Upper lobe of right lung (tissue), 1 donor: ENCODE results near the gene SMAD7. TPM values are rescaled to one million over a fixed set of nuclear protein-coding genes. Genes with fewer than 3 reads are reported as not detected.

Source experiments
- ATAC-seq: fragments of 200-7000 bp; cut with Tn5 transposase; one replicate; pipeline ENCODE4 v1.9.1; 2020; ENCODE audit warnings: mild to moderate bottlenecking, moderate library complexity
- DNase-seq: peaks from one replicate; pipeline ENCODE4 v3.0.0-alpha.2; 2020
- H3K27ac ChIP-seq: fragments of 200-600 bp; one replicate; pipeline ENCODE4 v1.8.0; 2022
- H3K27me3 ChIP-seq: fragments of 200-600 bp; one replicate; pipeline ENCODE4 v1.8.0; 2022; ENCODE audit warnings: mild to moderate bottlenecking
- H3K36me3 ChIP-seq: fragments of 200-600 bp; one replicate; pipeline ENCODE4 v1.8.0; 2022
- H3K4me1 ChIP-seq: fragments of 200-600 bp; one replicate; pipeline ENCODE4 v1.8.0; 2022
- H3K4me3 ChIP-seq: fragments of 200-600 bp; one replicate; pipeline ENCODE4 v1.8.0; 2022; ENCODE audit warnings: mild to moderate bottlenecking
- H3K9me3 ChIP-seq: fragments of 200-600 bp; one replicate; pipeline ENCODE4 v1.8.0; 2022
- intact Hi-C: fragments of 100-400 bp; cut with DNase I; formaldehyde crosslinking; loops from one replicate; pipeline ENCODE4 v1.11.0; 2022
- total RNA-seq: library from RNA; stranded (reverse); fragmentation: NEBNext Ultra II Directional; extraction: Animal tissue kit (Norgen Biotek cat#: 25700); gene quantifications from one replicate; pipeline ENCODE4 v1.2.1, GENCODE V29; 2021
- TF ChIP-seq, protein P1 (sequence below): fragments of 200-600 bp; IDR thresholded peaks from one replicate; pipeline ENCODE4 v1.8.0; 2022; ENCODE audit warnings: antibody characterized with exemption
- donor health status: DM: no; HTN: yes; CAD: no; lungs with severe emphysema.

Gene SMAD7
- total RNA-seq, 1 donor from 2014 or later = 68.9 TPM

DNA sequence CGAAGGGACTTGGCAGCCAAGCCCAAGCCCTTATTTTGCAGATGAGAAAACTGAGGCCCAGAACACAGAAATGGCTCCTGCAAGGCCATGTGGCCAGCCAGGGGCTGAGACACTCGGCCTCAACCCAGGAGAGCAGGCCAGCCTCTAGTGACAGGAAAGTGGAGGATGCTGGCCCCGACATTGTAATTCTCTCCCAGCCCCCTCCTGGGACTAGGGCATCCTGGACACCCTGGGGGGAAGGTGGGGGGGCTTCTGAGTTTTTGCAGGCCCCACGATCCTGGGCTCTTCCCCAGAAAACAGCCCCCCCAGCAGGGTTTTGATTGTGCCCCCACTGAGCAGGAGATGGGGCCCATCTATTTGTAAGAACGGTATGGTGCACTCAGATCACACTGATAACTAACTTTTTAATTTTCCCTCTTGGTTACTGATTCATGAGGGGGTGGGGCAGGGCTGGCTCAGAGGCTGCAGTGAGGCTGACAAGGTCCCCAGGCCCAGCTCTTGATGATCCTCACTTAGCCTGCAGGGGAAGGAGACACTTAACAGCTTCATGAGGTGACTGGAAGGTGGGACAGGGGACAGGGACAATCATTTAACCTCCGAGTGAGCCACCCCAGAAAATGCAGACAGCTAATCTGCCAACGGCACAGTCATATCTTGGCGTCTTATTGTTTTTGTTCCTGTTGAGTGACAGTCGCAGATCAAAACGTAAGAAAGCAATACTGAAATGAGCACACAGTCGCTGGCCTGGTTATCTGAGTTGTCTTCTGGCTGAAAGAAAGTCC, 18.9 kb downstream of the SMAD7 start:
- TF ChIP-seq, protein P1, sequence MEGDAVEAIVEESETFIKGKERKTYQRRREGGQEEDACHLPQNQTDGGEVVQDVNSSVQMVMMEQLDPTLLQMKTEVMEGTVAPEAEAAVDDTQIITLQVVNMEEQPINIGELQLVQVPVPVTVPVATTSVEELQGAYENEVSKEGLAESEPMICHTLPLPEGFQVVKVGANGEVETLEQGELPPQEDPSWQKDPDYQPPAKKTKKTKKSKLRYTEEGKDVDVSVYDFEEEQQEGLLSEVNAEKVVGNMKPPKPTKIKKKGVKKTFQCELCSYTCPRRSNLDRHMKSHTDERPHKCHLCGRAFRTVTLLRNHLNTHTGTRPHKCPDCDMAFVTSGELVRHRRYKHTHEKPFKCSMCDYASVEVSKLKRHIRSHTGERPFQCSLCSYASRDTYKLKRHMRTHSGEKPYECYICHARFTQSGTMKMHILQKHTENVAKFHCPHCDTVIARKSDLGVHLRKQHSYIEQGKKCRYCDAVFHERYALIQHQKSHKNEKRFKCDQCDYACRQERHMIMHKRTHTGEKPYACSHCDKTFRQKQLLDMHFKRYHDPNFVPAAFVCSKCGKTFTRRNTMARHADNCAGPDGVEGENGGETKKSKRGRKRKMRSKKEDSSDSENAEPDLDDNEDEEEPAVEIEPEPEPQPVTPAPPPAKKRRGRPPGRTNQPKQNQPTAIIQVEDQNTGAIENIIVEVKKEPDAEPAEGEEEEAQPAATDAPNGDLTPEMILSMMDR = no peak
- no peak for ATAC-seq
- H3K27ac ChIP-seq = peak overlapping the region; percentile 74
- H3K4me3 ChIP-seq = no peak overlapping the region
- intact Hi-C loops = no loop called here
- peaks cover 98% of the 10 kb centered on the region for H3K4me1 ChIP-seq
- DNase-seq = no peak
- H3K36me3 ChIP-seq = peaks cover 9% of the 10 kb centered on the region
- H3K27me3 ChIP-seq = no peaks in the 10 kb centered on the region
- H3K9me3 ChIP-seq = no peaks in the 10 kb centered on the region

DNA sequence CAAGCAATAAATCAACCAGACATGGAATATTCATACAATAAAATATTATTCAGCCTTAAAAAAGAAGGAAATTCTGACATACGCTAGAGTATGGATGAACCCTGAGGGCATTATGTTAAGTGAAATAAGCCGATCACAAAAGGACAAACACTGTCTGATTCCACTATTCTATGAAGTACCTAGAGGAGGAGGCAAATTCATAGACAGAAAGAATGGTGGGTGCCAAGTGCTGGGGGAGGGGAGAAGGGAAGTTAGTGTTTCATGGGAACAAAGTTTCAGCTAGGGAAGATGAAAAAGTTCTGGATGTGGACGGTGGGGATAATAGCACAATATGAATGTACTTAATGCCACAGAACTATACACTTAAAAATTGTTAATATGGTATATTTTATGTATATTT, 19.8 kb downstream of the SMAD7 start:
- H3K9me3 ChIP-seq = no peaks in the 10 kb centered on the region
- H3K27me3 ChIP-seq = no peaks in the 10 kb centered on the region
- H3K4me3 ChIP-seq = no peak overlapping the region
- H3K36me3 ChIP-seq = no peaks in the 10 kb centered on the region
- intact Hi-C loops = no loop called here
- H3K27ac ChIP-seq = peak overlapping the region; percentile 77
- peaks cover 99% of the 10 kb centered on the region for H3K4me1 ChIP-seq
- TF ChIP-seq, protein P1 = no peak
- ATAC-seq = no peak
- no peak for DNase-seq

DNA sequence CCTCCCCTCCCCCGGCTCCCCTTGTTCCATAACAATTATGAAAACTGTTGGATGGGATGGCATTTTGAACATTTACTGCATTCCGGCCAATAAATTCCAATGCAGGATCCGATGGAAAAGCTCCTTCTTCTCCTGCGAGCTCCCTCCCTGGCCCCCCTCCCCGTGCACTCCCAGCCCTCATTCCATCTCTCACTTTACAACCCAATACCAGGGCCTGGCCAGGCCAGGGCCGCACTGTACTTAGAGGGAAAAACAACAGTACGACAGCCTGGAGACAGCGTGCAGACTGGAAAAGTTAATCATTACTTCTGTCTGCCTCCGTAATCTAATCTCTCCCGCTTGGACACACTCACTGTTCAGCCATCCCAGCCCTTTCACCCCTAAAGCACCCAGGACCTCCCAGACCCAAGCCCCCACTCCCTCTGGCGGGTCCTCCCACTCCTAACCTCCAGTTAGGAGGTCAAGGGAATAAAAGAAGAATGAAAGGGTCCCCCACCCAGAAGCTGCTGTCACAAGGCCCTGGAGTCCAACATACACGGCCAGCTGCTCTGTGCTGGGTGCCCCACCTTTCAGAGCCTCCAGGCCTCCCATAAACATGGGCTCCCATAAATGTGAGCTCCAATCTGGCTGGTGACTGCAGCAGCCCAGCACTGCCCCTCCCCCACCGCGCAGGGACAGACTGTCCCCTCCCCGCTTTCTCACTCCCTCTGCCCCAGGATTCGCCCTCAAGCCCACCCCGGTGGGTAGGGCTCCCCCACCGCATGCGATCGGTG, 20.6 kb downstream of the SMAD7 start:
- H3K27ac ChIP-seq = peak overlapping the region; percentile 77
- H3K4me3 ChIP-seq = peak overlapping the region; percentile 9
- TF ChIP-seq, protein P1 = no peak
- ATAC-seq (peak; percentile 75), DNase-seq (peak; percentile 79)
- no peaks in the 10 kb centered on the region for H3K36me3 ChIP-seq
- intact Hi-C loops = no loop called here
- H3K27me3 ChIP-seq = no peaks in the 10 kb centered on the region
- no peaks in the 10 kb centered on the region for H3K9me3 ChIP-seq
- peaks cover 98% of the 10 kb centered on the region for H3K4me1 ChIP-seq

DNA sequence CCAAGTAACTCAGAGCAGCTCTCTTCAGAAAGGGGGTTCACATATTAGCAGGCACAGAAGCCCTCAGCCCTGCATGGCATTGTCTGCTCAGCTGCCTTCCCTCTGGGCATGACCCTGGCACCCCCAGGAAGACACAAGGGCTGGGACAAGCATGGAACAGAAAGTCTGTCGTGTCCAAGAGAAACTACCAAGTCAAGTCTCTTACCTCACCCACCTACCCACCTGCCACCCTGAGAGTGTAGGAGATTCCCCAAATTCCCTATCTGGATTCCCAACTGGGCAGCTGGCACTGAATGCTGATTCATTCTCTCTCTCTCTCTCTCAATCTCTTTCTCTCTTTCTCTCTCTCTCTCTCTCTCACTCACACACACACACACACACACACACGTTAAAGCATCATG, 21.6 kb downstream of the SMAD7 start:
- TF ChIP-seq, protein P1 = no peak
- peak overlapping the region; percentile 1 for H3K4me3 ChIP-seq
- H3K27me3 ChIP-seq = no peaks in the 10 kb centered on the region
- intact Hi-C loops = no loop called here
- ATAC-seq (no peak), DNase-seq (peak; percentile 57)
- H3K36me3 ChIP-seq = no peaks in the 10 kb centered on the region
- H3K27ac ChIP-seq = peak overlapping the region; percentile 77
- no peaks in the 10 kb centered on the region for H3K9me3 ChIP-seq
- peaks cover 98% of the 10 kb centered on the region for H3K4me1 ChIP-seq

DNA sequence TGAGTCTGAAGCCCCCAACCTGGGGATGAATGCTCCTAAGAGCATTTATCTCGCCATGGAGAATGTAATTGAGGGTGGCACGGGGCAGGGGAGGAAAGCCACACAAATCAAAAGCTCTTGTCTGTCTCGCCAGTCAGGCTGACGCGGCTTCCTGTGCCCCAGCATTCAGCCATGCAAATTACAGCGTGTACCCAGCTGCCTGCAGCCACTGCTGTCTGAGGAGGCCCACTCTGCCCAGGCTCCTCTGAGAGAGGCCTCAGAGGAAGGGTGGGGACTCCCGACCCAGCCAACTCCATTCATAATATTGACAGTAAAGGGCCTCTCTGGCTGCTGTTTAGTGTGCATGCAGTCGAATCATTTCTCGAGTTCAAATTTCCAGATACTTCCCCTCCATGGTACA, 22.0 kb downstream of the SMAD7 start:
- ATAC-seq (peak; percentile 83), DNase-seq (peak; percentile 87)
- Histone ChIP-seq H3K36me3 (no peaks in the 10 kb centered on the region), H3K4me3 (peak overlapping the region; percentile 1), H3K27ac (peak overlapping the region; percentile 77), H3K27me3 (no peaks in the 10 kb centered on the region), H3K9me3 (no peaks in the 10 kb centered on the region), H3K4me1 (peaks cover 98% of the 10 kb centered on the region)
- TF ChIP-seq, protein P1 = no peak
- intact Hi-C loops = no loop called here
